Endothelial cell of umbilical vein (primary cell): ENCODE data around the gene ZNF625. TPM values are rescaled to one million over a fixed set of nuclear protein-coding genes. Genes with fewer than 3 reads are reported as not detected.

Experiments
- BruUV-seq: library from RNA; stranded (reverse); fragments of 400-500 nt; replicated peaks from 2 replicates; lab custom pipeline; 2021; lab: Mats Ljungman, UMichigan
- CTCF ChIA-PET: fragments of 300-600, 350-600 bp; sonication (Branson Sonifier 250); formaldehyde crosslinking; loops from one replicate; lab custom pipeline; 2021; ENCODE audit warnings: antibody characterized with exemption, inconsistent platforms; lab: Charles Lee
- POLR2A ChIA-PET: fragments of 300-600, 350-600 bp; sonication (Branson Sonifier 250); formaldehyde crosslinking; loops from one replicate; lab custom pipeline; 2021; ENCODE audit warnings: antibody characterized with exemption, inconsistent platforms; lab: Charles Lee
- DNase-seq: peaks from one replicate; pipeline ENCODE4 v3.0.0-alpha.2; 2011; ENCODE audit warnings: low read depth, low spot score
- FAIRE-seq: peaks from 2 replicates; lab custom pipeline; 2011; peaks lifted over from hg19 to GRCh38; lab: Jason Lieb, UNC
- H2AFZ ChIP-seq: 2 replicates; pipeline ENCODE4 v1.6.0; 2012; ENCODE audit warnings: low read depth, low read length, control low read depth, inconsistent platforms
- H3K27ac ChIP-seq: 2 replicates; pipeline ENCODE4 v1.5.1; 2011; ENCODE audit warnings: low read depth, mild to moderate bottlenecking, control low read depth, low read length, moderate library complexity; ENCODE audit not compliant: insufficient read depth
- H3K27me3 ChIP-seq, 2 experiments: 2 replicates each; pipeline versions ENCODE4 v1.6.0 to v1.6.1; 2011; ENCODE audit warnings: low read length in 2 of 2, mixed read lengths in 1 of 2; ENCODE audit not compliant: control insufficient read depth in 2 of 2, insufficient read depth in 2 of 2
- H3K36me3 ChIP-seq, 2 experiments: 2 replicates in 1 of 2; 3 replicates in 1 of 2; pipeline ENCODE4 v1.5.1; 2011; ENCODE audit warnings: low read length in 2 of 2, mild to moderate bottlenecking in 1 of 2, moderate library complexity in 1 of 2; ENCODE audit not compliant: control insufficient read depth in 2 of 2, insufficient read depth in 2 of 2; ENCODE audit errors: extremely low read depth in 1 of 2
- H3K4me1 ChIP-seq: 3 replicates; pipeline ENCODE4 v1.5.1; 2011; ENCODE audit warnings: mild to moderate bottlenecking, low read length; ENCODE audit not compliant: control insufficient read depth, insufficient read depth; ENCODE audit errors: extremely low read depth
- H3K4me2 ChIP-seq: 2 replicates; pipeline ENCODE4 v1.6.1; 2011; ENCODE audit warnings: low read length, control low read depth, mixed read lengths; ENCODE audit not compliant: insufficient read depth
- H3K4me3 ChIP-seq, 3 experiments: fragments of 200-600 bp in 1 of 3; sonication (generic), shearing (Covaris generic) in 1 of 3; replicated peaks in 1 of 3; 2 replicates each; pipeline ENCODE4 v1.5.1; 2011 to 2016; ENCODE audit warnings: control low read depth in 3 of 3, low read length in 3 of 3, mild to moderate bottlenecking in 2 of 3, inconsistent platforms in 1 of 3, low read depth in 1 of 3, moderate library complexity in 1 of 3; ENCODE audit not compliant: insufficient read depth in 1 of 3
- H3K79me2 ChIP-seq: 2 replicates; pipeline ENCODE4 v1.6.0; 2012; ENCODE audit warnings: low read length, inconsistent platforms; ENCODE audit not compliant: control insufficient read depth, insufficient read depth
- H3K9ac ChIP-seq: replicated peaks from 2 replicates; pipeline ENCODE3; 2011; ENCODE audit warnings: low read length, control low read depth; ENCODE audit not compliant: insufficient read depth; ENCODE audit errors: extremely low read depth
- H3K9me1 ChIP-seq: replicated peaks from 3 replicates; pipeline ENCODE4 v1.6.0; 2011; ENCODE audit warnings: mild to moderate bottlenecking, low read length; ENCODE audit not compliant: control insufficient read depth, insufficient read depth; ENCODE audit errors: extremely low read depth
- H3K9me3 ChIP-seq: replicated peaks from 2 replicates; pipeline ENCODE4 v1.5.1; 2012; ENCODE audit warnings: low read length, inconsistent platforms; ENCODE audit not compliant: control insufficient read depth, insufficient read depth
- H4K20me1 ChIP-seq: replicated peaks from 2 replicates; pipeline ENCODE3; 2011; ENCODE audit warnings: mild to moderate bottlenecking, low read length; ENCODE audit not compliant: control insufficient read depth, insufficient read depth; ENCODE audit errors: extremely low read depth
- CTCF ChIP-seq, 2 donors: IDR thresholded peaks; 1 replicate in 1 of 2; 2 replicates in 1 of 2; pipeline ENCODE4 v1.5.1; 2011; ENCODE audit warnings: low read length in 2 of 2, mild to moderate bottlenecking in 2 of 2, moderate library complexity in 2 of 2, control low read depth in 1 of 2, inconsistent platforms in 1 of 2, low read depth in 1 of 2; ENCODE audit not compliant: insufficient read depth in 1 of 2; ENCODE audit errors: extremely low read depth in 1 of 2
- POLR2AphosphoS5 ChIP-seq: IDR thresholded peaks from 2 replicates; pipeline ENCODE4 v1.6.1; 2012; ENCODE audit warnings: low read depth, mild to moderate bottlenecking, control low read depth, low read length, moderate library complexity; ENCODE audit not compliant: insufficient read depth
- dilution Hi-C: fragments of 300-500 bp; cut with MboI; formaldehyde crosslinking; loops from one replicate; pipeline ENCODE4 v1.15.0; 2019; ENCODE audit warnings: low sequenced_read_pairs; ENCODE audit not compliant: extremely low pct_ligation_motif_present
- intact Hi-C: fragments of 100-400 bp; cut with micrococcal nuclease; formaldehyde crosslinking; loops from one replicate; pipeline ENCODE4 v1.10.0; 2022
- polyA plus RNA-seq, 4 experiments: library from polyadenylated mRNA; depleted of rRNA in 3 of 4; stranded (reverse) in 3 of 4; unstranded in 1 of 4; fragments of >200 nt; gene quantifications; 2 replicates each; pipeline versions ENCODE4 v1.2.1 to v1.2.3, GENCODE V29; 2011 to 2012; ENCODE audit warnings: missing spikeins in 1 of 4
- total RNA-seq: library from RNA; stranded (reverse); gene quantifications from 2 replicates; pipeline ENCODE4 v1.2.3, GENCODE V29; 2021

Gene ZNF625
- total and polyA plus RNA-seq, 2 donors (not counting 3 experiments of a cell fraction or from before 2014, with no cell fraction given): 0.90 to 6.7 TPM

GRCh38 chr19:12202250-12202649 is 45.7 kb upstream of the ZNF625 start:
- FAIRE-seq: no peak

More at GRCh38 chr19:12202250-12202649, 45.7 kb upstream of the ZNF625 start:
- Histone ChIP-seq H3K4me2 (no peak overlapping the region), H3K4me1 (no peaks in the 10 kb centered on the region), H3K9me1 (no peaks in the 10 kb centered on the region), H3K4me3 (no peak overlapping the region), H2AFZ (no peak overlapping the region), H4K20me1 (no peaks in the 10 kb centered on the region), H3K9me3 (no peaks in the 10 kb centered on the region), H3K79me2 (no peaks in the 10 kb centered on the region), H3K27ac (no peak overlapping the region), H3K9ac (no peak overlapping the region), H3K36me3 (no peaks in the 10 kb centered on the region), H3K27me3 (no peaks in the 10 kb centered on the region)
- TF ChIP-seq POLR2AphosphoS5 (no peak), CTCF (IDR thresholded peaks at IDR 0.05; ENCODE audit: extremely low read depth in 1 of 2, insufficient read depth in 1 of 2, low read depth in 1 of 2, low read length in 2 of 2) (no peak)
- POLR2A ChIA-PET: no interaction called here
- CTCF ChIA-PET: no interaction called here
- no TSS peak for BruUV-seq
- no peak for DNase-seq
- dilution Hi-C loops: no loop called here
- intact Hi-C loops: no loop called here
